GM21381 (cell line): ENCODE data around the gene LTA.
"Not testable (repeated sequence)": the region's sequence is repeated elsewhere in the genome, so short reads cannot be mapped to it uniquely, and the experiment has no call there.

Source experiments
- ATAC-seq: cut with Tn5 transposase; IDR thresholded peaks from one replicate; pipeline ENCODE4 v1.9.1; 2021; ENCODE audit warnings: mild to moderate bottlenecking, moderate library complexity; ENCODE audit not compliant: unreplicated experiment

LTA gene

GRCh38 chr6:31541658-31542521 lies 30.2 kb upstream of the LTA start, which contains the start of gene DDX39B:
Gene DDX39B, minus strand, starts transcription at chr6:31542003. Its CDS starts 1,471 bp downstream, at chr6:31540532.
- ATAC-seq = peak; percentile 56

- no peak for ATAC-seq
These were observed 28.4 kb upstream of the LTA start for GRCh38 chr6:31543639-31544038.

- ATAC-seq = no peak
These were observed 27.4 kb upstream of the LTA start for GRCh38 chr6:31544676-31545075.

- ATAC-seq = no peak
These were observed 26.8 kb upstream of the LTA start for GRCh38 chr6:31545291-31545690.

- peak; percentile 43 for ATAC-seq
These were observed 25.6 kb upstream of the LTA start, which contains the start of gene ATP6V1G2 for GRCh38 chr6:31546339-31546957. Gene ATP6V1G2, minus strand, starts transcription at chr6:31546608. Its CDS starts 49 bp downstream, at chr6:31546559.

GRCh38 chr6:31546958-31547726 lies 24.9 kb upstream of the LTA start, which contains the start of gene NFKBIL1:
Gene NFKBIL1, plus strand, starts transcription at chr6:31547608. Its CDS starts 87 bp downstream, at chr6:31547695.
- ATAC-seq = peak; percentile 67

- ATAC-seq = no peak
These were observed 24.2 kb upstream of the LTA start for GRCh38 chr6:31547727-31548543.

- no peak for ATAC-seq
These were observed 23.6 kb upstream of the LTA start for GRCh38 chr6:31548544-31548873.

- ATAC-seq = not testable (repeated sequence)
These were observed 20.7 kb upstream of the LTA start for GRCh38 chr6:31551371-31551770.

GRCh38 chr6:31556307-31556706 lies 15.8 kb upstream of the LTA start:
- ATAC-seq = no peak

- no peak for ATAC-seq
These were observed 14.4 kb upstream of the LTA start for GRCh38 chr6:31557443-31558317.

- no peak for ATAC-seq
These were observed 13.8 kb upstream of the LTA start for GRCh38 chr6:31558318-31558625.

GRCh38 chr6:31558631-31559500 lies 13.2 kb upstream of the LTA start:
- ATAC-seq = no peak

GRCh38 chr6:31559606-31559957 lies 12.5 kb upstream of the LTA start:
- no peak for ATAC-seq

- ATAC-seq = peak; percentile 64
These were observed 12.0 kb upstream of the LTA start for GRCh38 chr6:31559958-31560696.

- no peak for ATAC-seq
These were observed 11.4 kb upstream of the LTA start for GRCh38 chr6:31560697-31561058.

- ATAC-seq = no peak
These were observed 4.3 kb upstream of the LTA start for GRCh38 chr6:31567531-31568370.
